Choroid plexus epithelial cell (primary cell): Measurements from ENCODE around the gene SLC8B1.

Experiments
- DNase-seq: peaks from one replicate; pipeline ENCODE4 v3.0.0-alpha.2; 2010; ENCODE audit warnings: low read depth
- H3K4me3 ChIP-seq: 2 replicates; pipeline ENCODE4 v1.5.1; 2011; ENCODE audit warnings: low read depth, mild to moderate bottlenecking, control low read depth, low read length, moderate library complexity
- TF ChIP-seq, protein P1 (sequence below): conservative IDR thresholded peaks from 2 replicates; pipeline ENCODE4 v1.5.1; 2011; ENCODE audit warnings: low read depth, mild to moderate bottlenecking, control low read depth, inconsistent platforms, low read length, moderate library complexity

The SLC8B1 gene

DNA sequence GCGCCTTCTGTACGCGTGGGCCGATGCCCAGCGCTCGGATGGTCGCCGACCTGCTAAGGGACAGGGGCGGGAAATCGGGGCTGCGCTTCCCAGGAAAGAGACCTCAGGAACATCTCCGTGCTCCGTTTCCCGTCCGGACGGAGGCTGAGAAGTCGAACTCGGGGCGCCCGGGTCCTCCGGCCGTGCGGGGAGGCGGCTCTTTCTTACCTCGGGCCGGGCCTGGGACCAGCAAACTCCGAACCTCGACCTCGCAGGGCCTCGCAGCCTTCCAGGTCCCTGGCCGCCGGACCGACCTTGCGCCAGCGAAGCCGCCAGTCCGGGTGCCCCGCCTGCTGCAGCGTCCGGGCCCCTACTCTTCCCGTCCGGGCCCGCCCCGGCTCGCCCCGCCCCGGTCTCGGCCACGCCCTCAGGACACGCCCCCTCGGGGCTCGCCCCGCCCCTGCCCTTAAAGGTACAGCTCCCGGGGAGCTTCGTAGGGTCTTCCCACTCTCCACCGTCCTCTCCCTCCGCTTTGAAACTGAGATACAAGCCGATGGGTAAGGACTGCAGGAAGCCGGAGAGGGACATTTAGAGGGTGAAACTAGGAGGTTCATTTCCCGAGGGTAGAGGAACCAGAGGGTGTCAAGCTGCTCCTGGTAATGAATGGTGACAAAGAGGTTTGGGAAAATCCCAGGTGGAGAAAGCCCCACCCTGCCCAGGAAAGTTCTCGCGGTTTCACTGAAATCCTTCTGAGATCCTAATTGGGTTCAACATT, at the start of gene SLC8B1:
Gene SLC8B1, minus strand, starts transcription at position 324 of the 754 bp plus-strand sequence. CDS start 2,231 bp downstream, outside the sequence.
- peak; percentile 75 for DNase-seq
- peak within 1 kb of the TSS; percentile 76 for H3K4me3 ChIP-seq
- TF ChIP-seq, protein P1, sequence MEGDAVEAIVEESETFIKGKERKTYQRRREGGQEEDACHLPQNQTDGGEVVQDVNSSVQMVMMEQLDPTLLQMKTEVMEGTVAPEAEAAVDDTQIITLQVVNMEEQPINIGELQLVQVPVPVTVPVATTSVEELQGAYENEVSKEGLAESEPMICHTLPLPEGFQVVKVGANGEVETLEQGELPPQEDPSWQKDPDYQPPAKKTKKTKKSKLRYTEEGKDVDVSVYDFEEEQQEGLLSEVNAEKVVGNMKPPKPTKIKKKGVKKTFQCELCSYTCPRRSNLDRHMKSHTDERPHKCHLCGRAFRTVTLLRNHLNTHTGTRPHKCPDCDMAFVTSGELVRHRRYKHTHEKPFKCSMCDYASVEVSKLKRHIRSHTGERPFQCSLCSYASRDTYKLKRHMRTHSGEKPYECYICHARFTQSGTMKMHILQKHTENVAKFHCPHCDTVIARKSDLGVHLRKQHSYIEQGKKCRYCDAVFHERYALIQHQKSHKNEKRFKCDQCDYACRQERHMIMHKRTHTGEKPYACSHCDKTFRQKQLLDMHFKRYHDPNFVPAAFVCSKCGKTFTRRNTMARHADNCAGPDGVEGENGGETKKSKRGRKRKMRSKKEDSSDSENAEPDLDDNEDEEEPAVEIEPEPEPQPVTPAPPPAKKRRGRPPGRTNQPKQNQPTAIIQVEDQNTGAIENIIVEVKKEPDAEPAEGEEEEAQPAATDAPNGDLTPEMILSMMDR: no peak

DNA sequence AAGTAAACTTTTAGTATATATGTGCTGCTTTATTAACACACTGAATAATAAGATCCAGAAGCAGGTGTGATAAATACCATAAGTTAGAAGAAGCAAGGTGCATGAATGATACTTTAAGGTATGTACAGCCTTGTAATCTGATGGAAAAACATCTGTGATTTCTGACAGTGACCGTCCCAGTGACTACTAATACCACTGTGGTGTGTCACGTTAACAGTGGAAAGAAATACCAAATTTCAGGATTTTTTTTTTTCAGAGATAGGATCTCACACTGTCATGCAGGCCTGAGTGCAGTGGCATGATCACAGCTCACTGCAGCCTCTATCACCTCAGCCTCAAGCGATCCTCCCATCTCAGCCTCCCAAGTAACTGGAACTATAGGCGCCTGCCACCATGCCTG, 47.3 kb upstream of the SLC8B1 start:
- TF ChIP-seq, protein P1: no peak
- DNase-seq: no peak
- H3K4me3 ChIP-seq: no peak overlapping the region

DNA sequence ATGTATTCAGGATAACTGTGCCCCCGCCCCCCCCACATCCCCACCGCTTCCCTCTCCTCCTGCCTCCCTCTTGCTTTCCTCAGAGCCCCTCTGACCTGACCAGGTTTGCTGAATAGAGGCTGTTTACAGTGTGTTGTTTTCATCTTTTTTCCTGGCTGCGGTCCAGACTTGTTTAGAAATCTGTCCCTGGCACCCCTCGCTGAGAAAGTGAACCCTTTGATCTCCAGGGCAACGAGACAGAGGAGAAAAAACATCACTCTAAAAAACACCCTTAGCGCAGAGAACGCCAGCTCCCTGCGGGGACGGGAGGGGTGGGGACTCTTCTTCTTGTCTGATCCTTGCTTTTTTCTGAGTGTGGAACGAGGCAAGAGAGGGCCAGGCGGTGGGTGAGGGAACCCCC, 46.3 kb upstream of the SLC8B1 start:
- TF ChIP-seq, protein P1: no peak
- no peak for DNase-seq

DNA sequence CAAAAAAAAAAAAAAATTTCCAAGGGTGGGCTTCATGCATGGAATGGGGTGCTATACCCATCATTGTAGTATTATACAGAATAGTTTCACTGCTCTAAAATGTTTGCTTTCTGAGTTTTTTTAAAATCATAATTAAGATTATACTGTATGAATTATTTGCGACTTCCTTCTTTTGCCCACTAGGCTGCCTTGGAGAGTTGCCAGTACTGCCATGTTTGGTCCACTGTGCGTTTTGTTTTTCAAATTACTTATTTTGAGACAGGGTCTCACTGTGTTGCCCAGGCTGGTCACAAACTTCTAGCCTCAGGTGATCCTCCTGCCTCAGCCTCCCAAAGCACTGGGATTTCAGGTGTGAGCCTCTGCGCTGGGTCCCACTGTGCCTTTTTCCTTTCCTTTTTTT, 43.4 kb upstream of the SLC8B1 start:
- no peak overlapping the region for H3K4me3 ChIP-seq
- no peak for DNase-seq
- TF ChIP-seq, protein P1: no peak

More for the DNA sequence above, 46.3 kb upstream of the SLC8B1 start:
- H3K4me3 ChIP-seq: no peak overlapping the region

DNA sequence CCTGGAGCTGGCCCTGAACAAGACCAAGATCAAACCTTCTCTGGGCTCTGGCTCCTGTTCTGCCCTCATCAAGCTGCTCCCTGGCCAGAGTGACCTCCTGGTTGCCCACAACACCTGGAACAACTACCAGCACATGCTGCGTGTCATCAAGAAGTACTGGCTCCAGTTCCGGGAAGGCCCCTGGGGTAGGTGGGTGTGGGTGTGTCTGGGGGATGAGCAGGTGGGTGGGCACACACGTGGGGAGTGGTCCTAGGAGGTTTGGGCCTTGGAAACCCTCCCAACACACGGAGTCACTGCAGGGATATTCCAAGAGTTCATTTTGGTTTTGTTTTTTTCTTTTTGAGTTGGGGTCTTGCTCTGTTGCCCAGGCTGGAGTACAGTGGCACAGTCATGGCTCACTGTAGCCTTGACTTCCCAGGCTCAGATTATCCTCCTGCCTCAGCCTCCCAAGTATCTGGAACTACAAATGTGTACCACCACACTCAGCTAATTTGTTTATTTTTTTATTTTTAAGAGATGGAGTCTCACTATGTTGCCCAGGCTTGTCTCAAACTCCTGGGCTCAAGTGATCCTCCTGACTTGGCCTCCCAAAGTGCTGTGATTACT, 40.0 kb upstream of the SLC8B1 start:
- TF ChIP-seq, protein P1: no peak
- no peak for DNase-seq

DNA sequence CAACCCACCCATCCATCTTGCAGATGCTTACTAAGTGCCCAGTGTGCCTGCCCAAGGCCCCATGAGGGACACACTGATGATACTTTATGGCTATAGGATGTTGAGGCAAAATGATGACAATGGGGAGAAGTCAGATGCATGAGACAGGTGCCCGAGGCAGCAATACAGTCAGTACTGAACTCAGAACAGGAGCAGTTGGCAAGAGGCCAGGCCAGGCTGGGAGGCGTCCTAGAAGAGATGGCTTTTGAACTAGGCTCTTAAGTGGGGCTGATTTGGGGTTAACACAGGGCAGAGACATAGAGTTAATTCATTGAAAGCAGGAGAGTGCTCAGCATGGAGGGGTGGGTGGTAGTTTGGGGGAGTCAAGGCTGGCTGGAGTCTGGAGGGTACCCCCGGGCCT, 39.1 kb upstream of the SLC8B1 start:
- no peak overlapping the region for H3K4me3 ChIP-seq
- TF ChIP-seq, protein P1: no peak
- DNase-seq: no peak

More for the DNA sequence above, 40.0 kb upstream of the SLC8B1 start:
- no peak overlapping the region for H3K4me3 ChIP-seq
